ENCODE measurements around the gene RNF20.

RNF20 gene

GRCh38 chr9:101572316-101572715 lies 38.7 kb downstream of the RNF20 start:
- Histone ChIP-seq H3K27ac (ENCODE audit: low read depth, low read length) (no peak overlapping the region), H2BK120ac (ENCODE audit: insufficient read depth, low read length, poor library complexity) (no peak overlapping the region), H3K4ac (ENCODE audit: low read depth, low read length) (no peak overlapping the region), H2BK12ac (ENCODE audit: low read length) (no peak overlapping the region), H3K79me2 (ENCODE audit: control insufficient read depth, insufficient read depth, low read length, poor library complexity) (no peaks in the 10 kb centered on the region), H3K23ac (ENCODE audit: low read length) (no peak overlapping the region), H3K4me2 (ENCODE audit: low read length) (no peak overlapping the region), H4K12ac (ENCODE audit: low read depth, low read length) (no peak overlapping the region), H3K9ac (ENCODE audit: low read length) (no peak overlapping the region), H2BK5ac (ENCODE audit: low read depth, low read length, poor library complexity) (no peak overlapping the region), H3K36me3 (ENCODE audit: control insufficient read depth in 1 of 2, insufficient read depth in 2 of 2, low read length in 2 of 2) (no peaks in the 10 kb centered on the region), H3K79me1 (ENCODE audit: low read length) (no peaks in the 10 kb centered on the region), H3K18ac (ENCODE audit: low read length) (no peak overlapping the region), H3K27me3 (ENCODE audit: insufficient read depth, low read length) (peaks cover 2% of the 10 kb centered on the region), H2AFZ (ENCODE audit: insufficient read depth, low read length, poor library complexity) (no peak overlapping the region), H3K4me1 (ENCODE audit: control insufficient read depth in 1 of 2, insufficient read depth in 2 of 2, low read length in 2 of 2) (no peaks in the 10 kb centered on the region), H3K9me3 (ENCODE audit: insufficient read depth, low read depth, low read length) (no peaks in the 10 kb centered on the region), H4K8ac (ENCODE audit: low read depth, low read length) (no peak overlapping the region), H2AK5ac (ENCODE audit: low read length) (no peak overlapping the region), H3K4me3 (ENCODE audit: low read depth, low read length) (no peak overlapping the region), H3K14ac (ENCODE audit: low read length) (no peak overlapping the region), H4K91ac (ENCODE audit: low read depth, low read length) (no peak overlapping the region)
- no peak for DNase-seq
- no CpG with 5 or more reads among the region's 2 CpGs for WGBS (ENCODE audit: extremely low coverage, insufficient coverage, insufficient read length)

DNA sequence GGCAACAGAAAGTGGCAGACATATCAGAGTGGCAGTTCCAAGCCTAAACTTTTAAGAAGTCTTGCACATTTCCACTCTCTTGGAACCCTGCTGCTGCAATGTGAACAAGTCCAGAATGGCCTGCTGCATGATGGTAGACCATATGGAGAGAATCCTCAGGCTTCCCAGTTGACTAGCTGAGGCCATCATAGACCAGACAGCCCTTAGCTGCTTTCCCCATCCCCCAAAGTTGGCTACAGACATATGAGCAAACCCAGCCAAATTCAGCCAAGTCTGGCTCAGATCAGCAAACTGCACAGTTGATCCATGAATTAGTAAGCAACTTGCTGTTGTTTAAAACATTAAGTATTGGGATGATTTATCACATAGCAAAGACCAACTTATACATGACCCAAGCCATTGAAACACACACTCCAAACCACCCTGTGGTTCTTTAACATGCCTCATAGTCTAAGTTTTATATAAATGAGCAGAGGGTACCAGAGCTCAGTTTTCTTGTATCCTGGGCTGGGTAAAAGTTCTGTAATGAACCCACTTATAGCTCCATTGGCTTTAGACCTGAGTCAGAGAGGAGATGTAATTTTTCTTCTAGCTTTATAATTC lies 41.2 kb downstream of the RNF20 start:
- Histone ChIP-seq H3K9me3 (ENCODE audit: insufficient read depth, low read depth, low read length) (no peaks in the 10 kb centered on the region), H3K18ac (ENCODE audit: low read length) (no peak overlapping the region), H4K8ac (ENCODE audit: low read depth, low read length) (no peak overlapping the region), H2AK5ac (ENCODE audit: low read length) (no peak overlapping the region), H3K4me1 (ENCODE audit: control insufficient read depth in 1 of 2, insufficient read depth in 2 of 2, low read length in 2 of 2) (no peaks in the 10 kb centered on the region), H3K79me2 (ENCODE audit: control insufficient read depth, insufficient read depth, low read length, poor library complexity) (no peaks in the 10 kb centered on the region), H3K4me3 (ENCODE audit: low read depth, low read length) (no peak overlapping the region), H3K9ac (ENCODE audit: low read length) (no peak overlapping the region), H3K79me1 (ENCODE audit: low read length) (no peaks in the 10 kb centered on the region), H4K12ac (ENCODE audit: low read depth, low read length) (no peak overlapping the region), H3K27ac (ENCODE audit: low read depth, low read length) (no peak overlapping the region), H3K4ac (ENCODE audit: low read depth, low read length) (no peak overlapping the region), H3K23ac (ENCODE audit: low read length) (no peak overlapping the region), H3K4me2 (ENCODE audit: low read length) (no peak overlapping the region), H4K91ac (ENCODE audit: low read depth, low read length) (no peak overlapping the region), H3K14ac (ENCODE audit: low read length) (no peak overlapping the region), H2BK120ac (ENCODE audit: insufficient read depth, low read length, poor library complexity) (no peak overlapping the region), H2BK5ac (ENCODE audit: low read depth, low read length, poor library complexity) (no peak overlapping the region), H2AFZ (ENCODE audit: insufficient read depth, low read length, poor library complexity) (no peak overlapping the region), H2BK12ac (ENCODE audit: low read length) (no peak overlapping the region), H3K36me3 (ENCODE audit: control insufficient read depth in 1 of 2, insufficient read depth in 2 of 2, low read length in 2 of 2) (no peaks in the 10 kb centered on the region), H3K27me3 (ENCODE audit: insufficient read depth, low read length) (peaks cover 2% of the 10 kb centered on the region)
- no peak for DNase-seq

GRCh38 chr9:101578378-101578777 lies 44.7 kb downstream of the RNF20 start:
- Histone ChIP-seq H3K79me2 (ENCODE audit: control insufficient read depth, insufficient read depth, low read length, poor library complexity) (no peaks in the 10 kb centered on the region), H3K9me3 (ENCODE audit: insufficient read depth, low read depth, low read length) (no peaks in the 10 kb centered on the region), H3K23ac (ENCODE audit: low read length) (no peak overlapping the region), H4K91ac (ENCODE audit: low read depth, low read length) (no peak overlapping the region), H3K4me1 (ENCODE audit: control insufficient read depth in 1 of 2, insufficient read depth in 2 of 2, low read length in 2 of 2) (no peaks in the 10 kb centered on the region), H3K4me2 (ENCODE audit: low read length) (no peak overlapping the region), H2BK12ac (ENCODE audit: low read length) (no peak overlapping the region), H2BK120ac (ENCODE audit: insufficient read depth, low read length, poor library complexity) (no peak overlapping the region), H3K4me3 (ENCODE audit: low read depth, low read length) (no peak overlapping the region), H2BK5ac (ENCODE audit: low read depth, low read length, poor library complexity) (no peak overlapping the region), H3K27me3 (ENCODE audit: insufficient read depth, low read length) (peaks cover 2% of the 10 kb centered on the region), H3K4ac (ENCODE audit: low read depth, low read length) (no peak overlapping the region), H3K27ac (ENCODE audit: low read depth, low read length) (no peak overlapping the region), H4K12ac (ENCODE audit: low read depth, low read length) (no peak overlapping the region), H3K79me1 (ENCODE audit: low read length) (no peaks in the 10 kb centered on the region), H3K9ac (ENCODE audit: low read length) (no peak overlapping the region), H3K36me3 (ENCODE audit: control insufficient read depth in 1 of 2, insufficient read depth in 2 of 2, low read length in 2 of 2) (no peaks in the 10 kb centered on the region), H3K18ac (ENCODE audit: low read length) (no peak overlapping the region), H4K8ac (ENCODE audit: low read depth, low read length) (no peak overlapping the region), H3K14ac (ENCODE audit: low read length) (no peak overlapping the region), H2AFZ (ENCODE audit: insufficient read depth, low read length, poor library complexity) (no peak overlapping the region), H2AK5ac (ENCODE audit: low read length) (no peak overlapping the region)
- no CpG with 5 or more reads among the region's 3 CpGs for WGBS (ENCODE audit: extremely low coverage, insufficient coverage, insufficient read length)
- DNase-seq = no peak

- no peak for DNase-seq
- Histone ChIP-seq H3K9ac (ENCODE audit: low read length) (no peak overlapping the region), H4K12ac (ENCODE audit: low read depth, low read length) (no peak overlapping the region), H4K91ac (ENCODE audit: low read depth, low read length) (no peak overlapping the region), H4K8ac (ENCODE audit: low read depth, low read length) (no peak overlapping the region), H3K79me2 (ENCODE audit: control insufficient read depth, insufficient read depth, low read length, poor library complexity) (no peaks in the 10 kb centered on the region), H3K27me3 (ENCODE audit: insufficient read depth, low read length) (peaks cover 2% of the 10 kb centered on the region), H2BK120ac (ENCODE audit: insufficient read depth, low read length, poor library complexity) (no peak overlapping the region), H3K36me3 (ENCODE audit: control insufficient read depth in 1 of 2, insufficient read depth in 2 of 2, low read length in 2 of 2) (no peaks in the 10 kb centered on the region), H2AFZ (ENCODE audit: insufficient read depth, low read length, poor library complexity) (no peak overlapping the region), H2BK5ac (ENCODE audit: low read depth, low read length, poor library complexity) (no peak overlapping the region), H3K4me2 (ENCODE audit: low read length) (no peak overlapping the region), H2AK5ac (ENCODE audit: low read length) (no peak overlapping the region), H3K14ac (ENCODE audit: low read length) (no peak overlapping the region), H2BK12ac (ENCODE audit: low read length) (no peak overlapping the region), H3K79me1 (ENCODE audit: low read length) (no peaks in the 10 kb centered on the region), H3K18ac (ENCODE audit: low read length) (no peak overlapping the region), H3K4me3 (ENCODE audit: low read depth, low read length) (no peak overlapping the region), H3K23ac (ENCODE audit: low read length) (no peak overlapping the region), H3K27ac (ENCODE audit: low read depth, low read length) (no peak overlapping the region), H3K4me1 (ENCODE audit: control insufficient read depth in 1 of 2, insufficient read depth in 2 of 2, low read length in 2 of 2) (no peaks in the 10 kb centered on the region), H3K9me3 (ENCODE audit: insufficient read depth, low read depth, low read length) (no peaks in the 10 kb centered on the region), H3K4ac (ENCODE audit: low read depth, low read length) (no peak overlapping the region)
- WGBS (ENCODE audit: extremely low coverage, insufficient coverage, insufficient read length) = no CpG with 5 or more reads among the region's 6 CpGs
Observed at GRCh38 chr9:101579711-101580545, 46.3 kb downstream of the RNF20 start.

All from trophoblast cell (in vitro differentiated cells and primary cell).